ENCODE results near the gene ARHGDIA.

DNA sequence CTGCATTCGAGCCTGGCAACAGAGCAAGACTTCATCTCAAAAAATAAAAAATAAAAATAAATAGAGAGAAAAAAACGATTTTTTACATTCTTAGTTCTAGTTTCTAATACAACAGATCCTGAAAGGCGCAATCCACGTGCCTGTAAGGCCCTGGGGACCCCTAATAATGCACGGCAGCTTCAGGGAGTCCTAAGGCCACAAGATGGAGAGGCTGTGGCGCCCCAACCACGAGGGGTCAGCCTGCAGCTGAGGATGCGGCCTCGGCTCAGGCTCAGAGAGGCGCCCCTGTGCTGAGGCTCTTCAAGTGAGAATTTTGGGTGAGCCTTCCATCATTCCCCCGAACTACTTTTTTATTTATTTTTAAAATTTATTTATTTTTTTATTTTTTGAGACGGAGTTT lies 21.7 kb downstream of the ARHGDIA start:
- TF ChIP-seq, protein P1, sequence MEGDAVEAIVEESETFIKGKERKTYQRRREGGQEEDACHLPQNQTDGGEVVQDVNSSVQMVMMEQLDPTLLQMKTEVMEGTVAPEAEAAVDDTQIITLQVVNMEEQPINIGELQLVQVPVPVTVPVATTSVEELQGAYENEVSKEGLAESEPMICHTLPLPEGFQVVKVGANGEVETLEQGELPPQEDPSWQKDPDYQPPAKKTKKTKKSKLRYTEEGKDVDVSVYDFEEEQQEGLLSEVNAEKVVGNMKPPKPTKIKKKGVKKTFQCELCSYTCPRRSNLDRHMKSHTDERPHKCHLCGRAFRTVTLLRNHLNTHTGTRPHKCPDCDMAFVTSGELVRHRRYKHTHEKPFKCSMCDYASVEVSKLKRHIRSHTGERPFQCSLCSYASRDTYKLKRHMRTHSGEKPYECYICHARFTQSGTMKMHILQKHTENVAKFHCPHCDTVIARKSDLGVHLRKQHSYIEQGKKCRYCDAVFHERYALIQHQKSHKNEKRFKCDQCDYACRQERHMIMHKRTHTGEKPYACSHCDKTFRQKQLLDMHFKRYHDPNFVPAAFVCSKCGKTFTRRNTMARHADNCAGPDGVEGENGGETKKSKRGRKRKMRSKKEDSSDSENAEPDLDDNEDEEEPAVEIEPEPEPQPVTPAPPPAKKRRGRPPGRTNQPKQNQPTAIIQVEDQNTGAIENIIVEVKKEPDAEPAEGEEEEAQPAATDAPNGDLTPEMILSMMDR (IDR thresholded peaks at IDR 0.05) = no peak
- TF ChIP-seq POLR2A (IDR thresholded peaks at IDR 0.05) = no peak
